HepG2 (cell line): ENCODE measurements around the gene CDA. TPM values are rescaled to one million over a fixed set of nuclear protein-coding genes. Genes with fewer than 3 reads are reported as not detected.

Experiments
- ATAC-seq: fragments of 200-7000 bp; cut with Tn5 transposase; 3 replicates; pipeline ENCODE4 v1.9.1; 2020; ENCODE audit warnings: mild to moderate bottlenecking, moderate library complexity
- BruUV-seq: library from RNA; stranded (reverse); fragments of 400-500 nt; replicated peaks from 2 replicates; lab custom pipeline; 2021; lab: Mats Ljungman, UMichigan
- CTCF ChIA-PET: fragments of 300-600 bp; formaldehyde crosslinking; extraction: SDS; loops from one replicate; lab custom pipeline; 2021; ENCODE audit warnings: low total read pairs, inconsistent platforms, low intra/inter-chr PET ratio; lab: Yijun Ruan, JAX
- POLR2A ChIA-PET: fragments of 350-600 bp; sonication (Branson Sonifier 250); formaldehyde crosslinking; loops from one replicate; lab custom pipeline; 2020; ENCODE audit warnings: antibody characterized with exemption, inconsistent platforms; lab: Yijun Ruan, JAX
- DNase-seq: peaks from one replicate; pipeline ENCODE4 v3.0.0-alpha.2; 2015; ENCODE audit warnings: low spot score
- FAIRE-seq: peaks from 3 replicates; lab custom pipeline; 2011; peaks lifted over from hg19 to GRCh38; lab: Jason Lieb, UNC
- H2AFZ ChIP-seq: one replicate; pipeline ENCODE4 v1.6.1; 2011; ENCODE audit warnings: low read length, inconsistent platforms
- H3K27ac ChIP-seq: fragments of 300-600 bp; 3 replicates; pipeline ENCODE4 v1.8.0; 2011; ENCODE audit warnings: mixed run types, mild to moderate bottlenecking, mixed read lengths, low read length, inconsistent platforms; ENCODE audit not compliant: insufficient read depth; ENCODE audit errors: extremely low read length
- H3K27me3 ChIP-seq, 2 experiments: fragments of 200-600 bp in 1 of 2; 2 replicates in 1 of 2; 3 replicates in 1 of 2; pipeline versions ENCODE4 v1.6.0 to v1.8.0; 2011; ENCODE audit warnings: low read length in 2 of 2, mild to moderate bottlenecking in 2 of 2, moderate library complexity in 2 of 2, inconsistent platforms in 1 of 2; ENCODE audit not compliant: insufficient read depth in 2 of 2, control insufficient read depth in 1 of 2
- H3K36me3 ChIP-seq, 2 experiments: fragments of 200-600 bp in 1 of 2; replicated peaks in 1 of 2; 2 replicates in 1 of 2; 3 replicates in 1 of 2; pipeline versions ENCODE4 v1.5.1 to v1.8.0; 2011; ENCODE audit warnings: low read length in 2 of 2, inconsistent platforms in 1 of 2; ENCODE audit not compliant: insufficient read depth in 2 of 2, control insufficient read depth in 1 of 2
- H3K4me1 ChIP-seq: 2 replicates; pipeline ENCODE4 v1.5.1; 2012; ENCODE audit warnings: low read length, inconsistent platforms; ENCODE audit not compliant: insufficient read depth
- H3K4me2 ChIP-seq: 2 replicates; pipeline ENCODE4 v1.6.0; 2011; ENCODE audit warnings: low read depth, low read length, inconsistent platforms
- H3K4me3 ChIP-seq, 3 experiments: fragments of 200-600 bp in 1 of 3; sonication (generic), shearing (Covaris generic) in 1 of 3; replicated peaks in 1 of 3; 2 replicates each; pipeline ENCODE4 v1.5.1; 2011 to 2016; ENCODE audit warnings: low read length in 3 of 3, inconsistent platforms in 2 of 3, low read depth in 2 of 3, mild to moderate bottlenecking in 2 of 3, control low read depth in 1 of 3, mixed read lengths in 1 of 3; ENCODE audit not compliant: insufficient read depth in 1 of 3
- H3K79me2 ChIP-seq: one replicate; pipeline ENCODE4 v1.6.1; 2011; ENCODE audit warnings: low read length, inconsistent platforms; ENCODE audit not compliant: insufficient read depth
- H3K9ac ChIP-seq: 2 replicates; pipeline ENCODE4 v1.6.0; 2011; ENCODE audit warnings: mild to moderate bottlenecking, low read depth, low read length, inconsistent platforms; ENCODE audit not compliant: insufficient read depth
- H3K9me3 ChIP-seq: 2 replicates; pipeline ENCODE4 v1.5.1; 2012; ENCODE audit warnings: mild to moderate bottlenecking, low read length
- H4K20me1 ChIP-seq: 2 replicates; pipeline ENCODE4 v1.6.0; 2011; ENCODE audit warnings: inconsistent platforms, mild to moderate bottlenecking, low read length, moderate library complexity; ENCODE audit not compliant: insufficient read depth
- CREB1 ChIP-seq, 2 experiments: fragments of 450-650 bp in 1 of 2; IDR thresholded peaks; 2 replicates each; pipeline ENCODE4 v1.6.1; 2016 to 2017; ENCODE audit warnings: control low read depth in 1 of 2, mild to moderate bottlenecking in 1 of 2, missing compliant biosample characterization in 1 of 2, missing genetic modification characterization in 1 of 2
- HNF4G ChIP-seq, 2 experiments: sonication (generic) in 1 of 2; formaldehyde crosslinking in 1 of 2; IDR thresholded peaks; 2 replicates each; pipeline versions ENCODE4 v1.4.0 to v1.6.1; 2011 to 2020; ENCODE audit warnings: borderline replicate concordance in 2 of 2, low read depth in 2 of 2, mild to moderate bottlenecking in 2 of 2, low read length in 1 of 2, missing genetic modification reagents in 1 of 2, moderate library complexity in 1 of 2
- KAT2B ChIP-seq: fragments of 150-350 bp; IDR thresholded peaks from 2 replicates; pipeline ENCODE4 v1.6.1; 2014; ENCODE audit warnings: low read depth, low read length, borderline replicate concordance
- KDM1A ChIP-seq: IDR thresholded peaks from 2 replicates; pipeline ENCODE4 v1.6.1; 2016; ENCODE audit warnings: missing compliant biosample characterization
- RCOR2 ChIP-seq: IDR thresholded peaks from 2 replicates; pipeline ENCODE4 v1.6.1; 2016; ENCODE audit warnings: missing biosample characterization, missing genetic modification reagents
- ZBTB8A ChIP-seq: sonication (generic); formaldehyde crosslinking; IDR thresholded peaks from 2 replicates; pipeline ENCODE4 v1.4.0; 2020; ENCODE audit warnings: mild to moderate bottlenecking, low read depth, missing genetic modification reagents, borderline replicate concordance
- ZMAT3 ChIP-seq: sonication (generic); formaldehyde crosslinking; conservative IDR thresholded peaks from 2 replicates; pipeline ENCODE4 v1.7.0; 2021; ENCODE audit warnings: missing genetic modification reagents
- ZNF331 ChIP-seq: sonication (generic); formaldehyde crosslinking; IDR thresholded peaks from 2 replicates; pipeline ENCODE4 v1.4.0; 2020; ENCODE audit warnings: missing genetic modification reagents
- ZNF580 ChIP-seq: IDR thresholded peaks from 2 replicates; pipeline ENCODE4 v1.6.1; 2016; ENCODE audit warnings: low read depth, borderline replicate concordance
- ZNF619 ChIP-seq: sonication (generic); formaldehyde crosslinking; IDR thresholded peaks from 2 replicates; pipeline ENCODE4 v1.4.0; 2020; ENCODE audit warnings: mild to moderate bottlenecking, missing genetic modification reagents
- ZNF629 ChIP-seq: sonication (generic); formaldehyde crosslinking; conservative IDR thresholded peaks from 2 replicates; pipeline ENCODE4 v1.5.0; 2020; ENCODE audit warnings: missing genetic modification reagents
- ZNF674 ChIP-seq: sonication (generic); formaldehyde crosslinking; IDR thresholded peaks from 2 replicates; pipeline ENCODE4 v1.5.0; 2020; ENCODE audit warnings: low read depth, mild to moderate bottlenecking, missing genetic modification reagents
- ZNF800 ChIP-seq: sonication (generic); formaldehyde crosslinking; IDR thresholded peaks from 2 replicates; pipeline ENCODE4 v1.4.0; 2020; ENCODE audit warnings: missing genetic modification reagents
- WGBS: methylation state at CpG from one replicate; pipeline ENCODE4 v1.1.6; 2017; ENCODE audit warnings: low lambda C conversion rate; 5-methylcytosine and 5-hydroxymethylcytosine counted together
- in situ Hi-C: cut with HindIII; loops from 2 replicates; pipeline ENCODE4 v1.10.0; 2017; ENCODE audit warnings: low pct_unique_long_range_greater_than_20kb; ENCODE audit not compliant: extremely low pct_ligation_motif_present
- intact Hi-C: fragments of 100-400 bp; cut with micrococcal nuclease; formaldehyde crosslinking; loops from one replicate; pipeline ENCODE4 v1.10.0; 2022; ENCODE audit not compliant: unreplicated experiment
- polyA plus RNA-seq, 8 experiments: library from polyadenylated mRNA; depleted of rRNA in 3 of 8; stranded (reverse) in 7 of 8; unstranded in 1 of 8; fragments of >200 nt; fragmentation: Illumina TruSeq in 4 of 8; extraction: Trizol in 4 of 8; gene quantifications; 2 replicates each; pipeline versions ENCODE4 v1.2.1 to v1.2.3, GENCODE V29; 2011 to 2016; ENCODE audit warnings: low read depth in 4 of 8, missing spikeins in 1 of 8, mixed read lengths in 1 of 8; ENCODE audit not compliant: insufficient read depth in 1 of 8
- total RNA-seq, 5 experiments: library from RNA; depleted of rRNA; stranded (reverse); fragments of >200 nt; fragmentation: Illumina TruSeq; extraction: Trizol; gene quantifications; 2 replicates each; pipeline ENCODE4 v1.2.3, GENCODE V29; 2016; ENCODE audit warnings: low read depth in 1 of 5

CDA gene
- total and polyA plus RNA-seq, 2 of the 13 experiments (the other 11 are each of a cell fraction or from before 2014, with no cell fraction given), result 0.66 to 2.1 TPM

- Histone ChIP-seq H3K4me2 (no peak overlapping the region), H3K36me3 (no peaks in the 10 kb centered on the region), H2AFZ (no peak overlapping the region), H4K20me1 (no peaks in the 10 kb centered on the region), H3K9ac (no peak overlapping the region), H3K27me3 (peaks cover 1 to 15% of the 10 kb centered on the region in 2 experiments; a peak in 3 of 5 replicates), H3K79me2 (no peaks in the 10 kb centered on the region), H3K27ac (no peak overlapping the region), H3K9me3 (no peaks in the 10 kb centered on the region), H3K4me3 (no peak overlapping the region), H3K4me1 (peaks cover 34% of the 10 kb centered on the region)
- no peak for FAIRE-seq
- peak; percentile 21 for DNase-seq
- POLR2A ChIA-PET, result interaction anchor here (2.8 to 3.2 kb wide), 2 partner anchors 35 to 46 kb away, joined by 23 read pairs; partner anchors contain the start of genes FAM43B and PINK1
- WGBS, result 11% methylated on average over 2 of the region's 2 CpGs
- no peak for ATAC-seq
- no peak for TF ChIP-seq KAT2B
- peak; percentile 63; the same call in 1 of the 2 replicates for TF ChIP-seq CREB1 (IDR thresholded peaks at IDR 0.05)
- no peak for TF ChIP-seq CREB1 (CRISPR knock-in tag; IDR thresholded peaks at IDR 0.05)
- no peak for TF ChIP-seq ZNF580 (CRISPR knock-in tag)
- no peak for TF ChIP-seq ZMAT3 (CRISPR knock-in tag)
- TF ChIP-seq ZNF629 (CRISPR knock-in tag), result peak; percentile 93
- no peak for TF ChIP-seq ZNF331 (CRISPR knock-in tag)
- TF ChIP-seq ZNF674 (CRISPR knock-in tag), result no peak
- peak; percentile 81 for TF ChIP-seq KDM1A (CRISPR knock-in tag)
- TF ChIP-seq RCOR2, result 0 out of 2 replicates have a peak, but pooled peaks have one; percentile 31
- no peak for TF ChIP-seq HNF4G (IDR thresholded peaks at IDR 0.05; ENCODE audit: borderline replicate concordance, low read depth, low read length)
- TF ChIP-seq HNF4G (CRISPR knock-in tag; IDR thresholded peaks at IDR 0.05; ENCODE audit: borderline replicate concordance, low read depth), result no peak
- TF ChIP-seq ZNF800, result no peak
- TF ChIP-seq ZBTB8A, result no peak
- no peak for TF ChIP-seq ZNF619
- in situ Hi-C loops, result no loop called here
- intact Hi-C loops, result no loop called here
- CTCF ChIA-PET, result no interaction called here
- BruUV-seq, result no TSS peak
Measured at GRCh38 chr1:20587661-20588053, 1.2 kb upstream of the CDA start.
